Endodermal cell (in vitro differentiated cells): ENCODE measurements around the gene RBM4B. TPM values are rescaled to one million over a fixed set of nuclear protein-coding genes. Genes with fewer than 3 reads are reported as not detected.
A peak's percentile ranks its signal among the peaks of the same experiment; 100 is the strongest.

Source experiments
- DNase-seq: peaks from one replicate; pipeline ENCODE4 v3.0.0-alpha.2; 2017
- H3K27ac ChIP-seq: 2 replicates; pipeline ENCODE4 v1.5.1; 2013; ENCODE audit warnings: mild to moderate bottlenecking, low read depth, low read length, moderate library complexity
- H3K27me3 ChIP-seq: 2 replicates; pipeline ENCODE4 v1.6.1; 2013; ENCODE audit warnings: mild to moderate bottlenecking, low read length, moderate library complexity; ENCODE audit not compliant: insufficient read depth, control insufficient read depth, poor library complexity, severe bottlenecking
- H3K36me3 ChIP-seq: 2 replicates; pipeline ENCODE4 v1.7.0; 2013; ENCODE audit warnings: mild to moderate bottlenecking, low read length, moderate library complexity; ENCODE audit not compliant: control insufficient read depth, insufficient read depth
- H3K4me1 ChIP-seq: one replicate; pipeline ENCODE4 v1.7.0; 2013; ENCODE audit warnings: low read length; ENCODE audit not compliant: control insufficient read depth, insufficient read depth
- H3K4me3 ChIP-seq: 2 replicates; pipeline ENCODE4 v1.5.1; 2013; ENCODE audit warnings: mild to moderate bottlenecking, low read length, moderate library complexity
- H3K9ac ChIP-seq: 2 replicates; pipeline ENCODE4 v1.6.1; 2013; ENCODE audit warnings: mild to moderate bottlenecking, low read length, moderate library complexity; ENCODE audit not compliant: poor library complexity, severe bottlenecking; ENCODE audit errors: extremely low read depth
- H3K9me3 ChIP-seq: 2 replicates; pipeline ENCODE4 v1.6.1; 2013; ENCODE audit warnings: mild to moderate bottlenecking, low read length, moderate library complexity; ENCODE audit not compliant: control insufficient read depth
- H3K27ac Mint-ChIP-seq: 2 replicates; pipeline ENCODE4 v1.8.0; 2020; ENCODE audit warnings: mixed read lengths
- H3K27me3 Mint-ChIP-seq: 2 replicates; pipeline ENCODE4 v1.8.0; 2021; ENCODE audit warnings: mild to moderate bottlenecking, mixed read lengths; ENCODE audit not compliant: insufficient read depth
- H3K36me3 Mint-ChIP-seq: 2 replicates; pipeline ENCODE4 v1.8.0; 2020; ENCODE audit warnings: low read depth, mixed read lengths
- H3K4me1 Mint-ChIP-seq: 2 replicates; pipeline ENCODE4 v1.8.0; 2020; ENCODE audit warnings: mixed read lengths
- H3K4me3 Mint-ChIP-seq: 2 replicates; pipeline ENCODE4 v1.8.0; 2020; ENCODE audit warnings: mild to moderate bottlenecking, moderate library complexity, mixed read lengths
- H3K9me3 Mint-ChIP-seq: 2 replicates; pipeline ENCODE4 v1.8.0; 2020; ENCODE audit warnings: mild to moderate bottlenecking, mixed read lengths
- CTCF ChIP-seq: fragments of 200-600 bp; sonication (generic); conservative IDR thresholded peaks from 2 replicates; pipeline ENCODE4 v1.5.0; 2021; ENCODE audit warnings: antibody characterized with exemption, mild to moderate bottlenecking
- WGBS, 2 experiments: methylation state at CpG; one replicate each; pipeline versions ENCODE4 v1.1.5 to v1.1.7; 2013; ENCODE audit warnings: missing lambda C conversion rate in 2 of 2, mixed read lengths in 1 of 2; ENCODE audit not compliant: insufficient coverage in 1 of 2, insufficient read length in 1 of 2; 5-methylcytosine and 5-hydroxymethylcytosine counted together
- total RNA-seq, 2 donors: library from RNA; stranded (reverse); fragmentation: NEBNext Ultra II Directional in 1 of 2; extraction: Animal tissue kit (Norgen Biotek cat#: 25700) in 1 of 2; gene quantifications; 2 replicates in 1 of 2; 3 replicates in 1 of 2; pipeline ENCODE4 v1.2.1, GENCODE V29; 2021

Gene RBM4B
- total RNA-seq, 2 donors from 2014 or later, result 23.3 to 28.5 TPM

GRCh38 chr11:66706989-66707388, 29.3 kb upstream of the RBM4B start:
- 94 to 97% methylated on average over 8 to 9 of the region's 9 CpGs for WGBS, 2 experiments
- Histone ChIP-seq H3K9me3 (no peaks in the 10 kb centered on the region), H3K4me3 (no peak overlapping the region), H3K4me1 (no peaks in the 10 kb centered on the region), H3K9ac (no peak overlapping the region), H3K36me3 (peaks cover 7% of the 10 kb centered on the region), H3K27ac (no peak overlapping the region), H3K27me3 (no peaks in the 10 kb centered on the region)
- TF ChIP-seq CTCF, result no peak
- Mint-ChIP-seq H3K27ac (peak overlapping the region; percentile 39), H3K4me1 (no peaks in the 10 kb centered on the region), H3K36me3 (peaks cover 42% of the 10 kb centered on the region), H3K27me3 (no peaks in the 10 kb centered on the region), H3K9me3 (no peaks in the 10 kb centered on the region), H3K4me3 (no peak overlapping the region)
- DNase-seq, result no peak

- H3K27ac ChIP-seq, result no peak overlapping the region
- 94 to 96% methylated on average over 23 to 26 of the region's 26 CpGs for WGBS, 2 experiments
- Mint-ChIP-seq H3K4me1 (no peaks in the 10 kb centered on the region), H3K9me3 (no peaks in the 10 kb centered on the region), H3K4me3 (no peak overlapping the region), H3K27ac (peak overlapping the region; percentile 22), H3K27me3 (no peaks in the 10 kb centered on the region), H3K36me3 (peaks cover 46% of the 10 kb centered on the region)
- no peaks in the 10 kb centered on the region for H3K9me3 ChIP-seq
- DNase-seq, result no peak
- H3K27me3 ChIP-seq, result no peaks in the 10 kb centered on the region
- H3K36me3 ChIP-seq, result peaks cover 7% of the 10 kb centered on the region
- no peak overlapping the region for H3K4me3 ChIP-seq
- no peak for TF ChIP-seq CTCF
- no peak overlapping the region for H3K9ac ChIP-seq
- H3K4me1 ChIP-seq, result no peaks in the 10 kb centered on the region
Measured at GRCh38 chr11:66705587-66706335, 28.1 kb upstream of the RBM4B start.

GRCh38 chr11:66704659-66705360, 27.1 kb upstream of the RBM4B start:
- Histone ChIP-seq H3K4me1 (no peaks in the 10 kb centered on the region), H3K27me3 (no peaks in the 10 kb centered on the region), H3K27ac (no peak overlapping the region), H3K9me3 (no peaks in the 10 kb centered on the region), H3K9ac (no peak overlapping the region), H3K4me3 (no peak overlapping the region), H3K36me3 (peaks cover 10% of the 10 kb centered on the region)
- Mint-ChIP-seq H3K27ac (no peak overlapping the region), H3K9me3 (peaks cover 1% of the 10 kb centered on the region), H3K36me3 (peaks cover 49% of the 10 kb centered on the region), H3K4me1 (no peaks in the 10 kb centered on the region), H3K4me3 (no peak overlapping the region), H3K27me3 (no peaks in the 10 kb centered on the region)
- WGBS, 2 experiments, result 96 to 97% methylated on average over 42 to 46 of the region's 46 CpGs
- no peak for TF ChIP-seq CTCF
- DNase-seq, result no peak
